ENCODE results near the gene FSIP1. TPM values are rescaled to one million over a fixed set of nuclear protein-coding genes. Genes with fewer than 3 reads are reported as not detected.

FSIP1 gene
- total RNA-seq, 2 donors from 2014 or later: 0.33 TPM; not detected in 1

DNA sequence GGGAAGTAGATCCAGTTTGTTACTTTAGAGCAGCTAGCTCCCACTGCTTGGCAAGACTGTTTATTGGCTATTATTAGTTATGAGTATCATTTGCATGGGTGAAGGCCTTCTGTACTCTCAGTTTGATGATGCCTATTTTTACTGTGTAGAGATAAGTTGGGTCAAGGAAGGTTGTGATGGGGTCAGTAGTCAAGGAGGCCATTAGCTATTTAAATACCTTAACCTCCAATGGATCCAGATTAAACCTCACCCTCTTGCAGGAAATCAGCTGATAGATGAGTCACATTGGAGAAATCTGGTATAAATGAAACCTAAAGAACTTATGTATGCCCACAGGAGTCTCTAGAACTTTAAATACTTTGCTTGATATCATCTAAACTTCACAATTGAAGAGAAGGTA, 156.8 kb downstream of the FSIP1 start:
- DNase-seq (no peak), ATAC-seq (no peak)
- no peak overlapping the region for H3K27ac ChIP-seq
- intact Hi-C loops (cut with DNase I): no loop called here
- TF ChIP-seq POLR2A (IDR thresholded peaks at IDR 0.05): no peak
- TF ChIP-seq, protein P1, sequence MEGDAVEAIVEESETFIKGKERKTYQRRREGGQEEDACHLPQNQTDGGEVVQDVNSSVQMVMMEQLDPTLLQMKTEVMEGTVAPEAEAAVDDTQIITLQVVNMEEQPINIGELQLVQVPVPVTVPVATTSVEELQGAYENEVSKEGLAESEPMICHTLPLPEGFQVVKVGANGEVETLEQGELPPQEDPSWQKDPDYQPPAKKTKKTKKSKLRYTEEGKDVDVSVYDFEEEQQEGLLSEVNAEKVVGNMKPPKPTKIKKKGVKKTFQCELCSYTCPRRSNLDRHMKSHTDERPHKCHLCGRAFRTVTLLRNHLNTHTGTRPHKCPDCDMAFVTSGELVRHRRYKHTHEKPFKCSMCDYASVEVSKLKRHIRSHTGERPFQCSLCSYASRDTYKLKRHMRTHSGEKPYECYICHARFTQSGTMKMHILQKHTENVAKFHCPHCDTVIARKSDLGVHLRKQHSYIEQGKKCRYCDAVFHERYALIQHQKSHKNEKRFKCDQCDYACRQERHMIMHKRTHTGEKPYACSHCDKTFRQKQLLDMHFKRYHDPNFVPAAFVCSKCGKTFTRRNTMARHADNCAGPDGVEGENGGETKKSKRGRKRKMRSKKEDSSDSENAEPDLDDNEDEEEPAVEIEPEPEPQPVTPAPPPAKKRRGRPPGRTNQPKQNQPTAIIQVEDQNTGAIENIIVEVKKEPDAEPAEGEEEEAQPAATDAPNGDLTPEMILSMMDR (IDR thresholded peaks at IDR 0.05): no peak
- H3K4me3 ChIP-seq: no peak overlapping the region
- H3K9me3 ChIP-seq: no peaks in the 10 kb centered on the region
- H3K36me3 ChIP-seq (replicated peaks in 1 of 2; ENCODE audit: insufficient read depth in 1 of 2, low read depth in 2 of 2): no peaks in the 10 kb centered on the region
- peaks cover 15% of the 10 kb centered on the region for H3K4me1 ChIP-seq
- H3K27me3 ChIP-seq: no peaks in the 10 kb centered on the region

DNA sequence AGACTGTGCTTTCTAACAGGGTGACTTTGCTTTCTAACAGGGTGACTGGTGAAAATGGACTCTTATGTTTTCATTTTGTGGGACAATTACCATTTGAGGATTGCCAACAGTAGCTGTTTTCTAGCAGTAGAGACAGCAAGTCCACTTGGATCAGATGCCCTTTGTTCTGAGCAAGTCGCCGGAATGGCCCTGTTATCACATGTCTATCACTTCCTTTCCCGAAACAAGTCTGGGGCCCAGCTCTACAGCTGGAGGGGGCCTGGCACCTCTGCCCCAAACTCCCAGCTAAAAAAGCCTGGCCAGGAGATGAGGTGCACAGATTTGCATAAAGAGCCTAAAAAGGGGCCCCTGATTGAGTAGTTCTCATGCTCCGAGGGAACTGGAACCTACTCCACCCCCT, 157.2 kb downstream of the FSIP1 start:
- no peak for TF ChIP-seq POLR2A (IDR thresholded peaks at IDR 0.05)
- TF ChIP-seq, protein P1 (IDR thresholded peaks at IDR 0.05): no peak
- DNase-seq: no peak
- no peak for ATAC-seq
- WGBS, 2 donors: 68 to 100% methylated on average over 4 of the region's 4 CpGs
- Histone ChIP-seq H3K4me1 (peaks cover 15% of the 10 kb centered on the region), H3K36me3 (replicated peaks in 1 of 2; ENCODE audit: insufficient read depth in 1 of 2, low read depth in 2 of 2) (no peaks in the 10 kb centered on the region), H3K4me3 (no peak overlapping the region), H3K9me3 (no peaks in the 10 kb centered on the region), H3K27me3 (no peaks in the 10 kb centered on the region), H3K27ac (no peak overlapping the region)
- intact Hi-C loops (cut with DNase I): no loop called here

DNA sequence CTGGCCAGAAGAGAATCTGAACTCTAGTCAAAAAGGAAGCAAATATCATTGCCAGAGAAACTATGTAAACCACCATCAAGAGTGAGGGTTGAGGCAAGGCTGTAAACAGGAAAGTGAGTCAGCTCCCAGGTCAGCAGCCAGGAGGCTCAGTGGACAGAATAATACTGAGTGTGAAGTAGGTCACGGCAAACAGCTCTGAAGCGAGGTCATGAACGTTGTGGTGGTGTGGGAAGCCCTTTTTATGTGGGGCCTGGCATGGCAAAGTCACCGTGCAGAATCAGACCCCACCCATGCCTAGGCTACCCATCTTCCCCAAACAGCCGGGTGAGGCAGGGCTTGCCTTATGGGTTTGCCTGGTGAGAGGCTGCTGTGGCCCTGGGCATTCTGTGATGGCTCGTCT, 157.8 kb downstream of the FSIP1 start:
- H3K27me3 ChIP-seq: no peaks in the 10 kb centered on the region
- no peak overlapping the region for H3K27ac ChIP-seq
- no peaks in the 10 kb centered on the region for H3K36me3 ChIP-seq (replicated peaks in 1 of 2; ENCODE audit: insufficient read depth in 1 of 2, low read depth in 2 of 2)
- intact Hi-C loops (cut with DNase I): no loop called here
- TF ChIP-seq, protein P1 (IDR thresholded peaks at IDR 0.05): peak in 1 of 7 experiments; percentile 4
- no peak for TF ChIP-seq POLR2A (IDR thresholded peaks at IDR 0.05)
- ATAC-seq: peak; percentile 47
- peak in 3 of 4 donors; percentile 23 to 54 (median 53) for DNase-seq
- no peaks in the 10 kb centered on the region for H3K9me3 ChIP-seq
- peaks cover 15% of the 10 kb centered on the region for H3K4me1 ChIP-seq
- no peak overlapping the region for H3K4me3 ChIP-seq
- WGBS, 2 donors: 65 to 89% methylated on average over 6 of the region's 6 CpGs

DNA sequence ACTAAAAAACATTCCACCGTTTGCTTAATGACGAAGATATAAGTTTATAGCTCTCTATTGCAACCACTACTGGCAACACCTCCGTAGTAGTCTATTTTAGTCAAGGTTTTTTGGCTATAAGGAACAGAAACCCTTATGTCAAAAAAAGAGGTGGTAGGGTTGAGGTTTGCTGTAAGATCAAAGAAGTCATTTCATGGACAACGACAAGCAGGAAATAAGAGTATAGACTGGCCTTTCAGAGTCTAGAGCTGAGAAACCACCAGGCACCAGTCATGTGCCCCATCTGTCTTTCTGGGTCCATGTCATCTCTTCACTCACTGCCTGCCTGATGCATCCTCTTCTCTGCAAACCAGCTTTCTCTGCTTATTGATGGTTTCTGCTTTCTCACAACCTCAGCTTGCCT, 159.1 kb downstream of the FSIP1 start:
- H3K27ac ChIP-seq: no peak overlapping the region
- H3K4me3 ChIP-seq: no peak overlapping the region
- intact Hi-C loops (cut with DNase I): no loop called here
- DNase-seq (no peak), ATAC-seq (no peak)
- no peaks in the 10 kb centered on the region for H3K9me3 ChIP-seq
- no peak for TF ChIP-seq POLR2A (IDR thresholded peaks at IDR 0.05)
- TF ChIP-seq, protein P1 (IDR thresholded peaks at IDR 0.05): no peak
- peaks cover 10% of the 10 kb centered on the region for H3K4me1 ChIP-seq
- no peaks in the 10 kb centered on the region for H3K27me3 ChIP-seq
- H3K36me3 ChIP-seq (replicated peaks in 1 of 2; ENCODE audit: insufficient read depth in 1 of 2, low read depth in 2 of 2): no peaks in the 10 kb centered on the region
- WGBS, 2 donors: 72 to 82% methylated on average over 4 of the region's 4 CpGs

DNA sequence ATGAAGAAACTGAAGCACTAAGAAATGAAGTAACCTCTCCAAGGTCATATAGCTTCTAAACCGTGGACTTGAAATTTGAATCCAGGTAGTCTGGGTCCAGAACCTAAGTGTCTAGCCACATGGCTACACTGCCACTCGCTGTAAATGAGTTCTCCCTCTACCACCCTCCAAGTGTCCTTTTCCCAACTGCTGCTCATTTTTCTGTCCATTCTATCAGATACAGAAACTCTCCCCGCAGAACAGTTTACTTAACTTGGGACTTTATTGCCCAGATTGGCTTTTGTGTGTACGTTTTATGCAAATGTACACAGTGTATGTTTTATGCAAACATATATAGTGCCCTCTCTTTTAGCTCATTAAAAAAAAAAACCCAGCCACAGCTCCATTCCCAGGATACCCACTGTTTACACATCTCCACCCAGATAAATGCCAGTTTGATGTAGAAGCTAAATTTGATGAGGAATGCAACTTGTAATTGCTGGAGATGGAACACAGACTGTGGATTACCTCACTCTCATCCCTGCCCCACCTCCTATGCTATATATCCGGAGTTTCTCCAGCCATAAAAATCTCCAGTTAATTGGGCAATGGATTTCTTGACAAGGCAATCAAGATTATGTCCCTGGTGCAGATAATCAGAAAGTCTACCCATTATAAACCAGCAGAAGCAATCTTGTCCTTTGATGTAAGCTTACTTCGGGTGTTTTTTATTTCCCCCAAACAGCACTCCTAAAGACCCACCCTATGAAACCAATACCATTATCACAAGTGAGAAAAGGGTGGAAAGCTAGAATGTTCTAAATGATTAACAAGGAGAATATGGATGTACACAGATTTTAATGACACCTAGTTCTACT, 159.8 kb downstream of the FSIP1 start:
- no peaks in the 10 kb centered on the region for H3K36me3 ChIP-seq (replicated peaks in 1 of 2; ENCODE audit: insufficient read depth in 1 of 2, low read depth in 2 of 2)
- DNase-seq: no peak
- H3K9me3 ChIP-seq: no peaks in the 10 kb centered on the region
- H3K4me1 ChIP-seq: peaks cover 3% of the 10 kb centered on the region
- H3K27me3 ChIP-seq: no peaks in the 10 kb centered on the region
- TF ChIP-seq, protein P1 (IDR thresholded peaks at IDR 0.05): no peak
- no peak for TF ChIP-seq POLR2A (IDR thresholded peaks at IDR 0.05)
- intact Hi-C loops (cut with DNase I): no loop called here
- 69% methylated on average over 6 of the region's 6 CpGs for WGBS, 2 donors
- no peak overlapping the region for H3K4me3 ChIP-seq
- no peak for ATAC-seq
- H3K27ac ChIP-seq: no peak overlapping the region

Data from body of pancreas (tissue), 4 donors.